Stimulated activated effector memory CD8-positive, alpha-beta T cell treated with anti-CD3 and anti-CD28 coated beads, Interleukin-12 subunit alpha, Interleukin-12 subunit beta, amount 100 ng/mL, for 72 hours (primary cell): ENCODE results near the gene CCR7.
"Not testable (repeated sequence)": the region's sequence is repeated elsewhere in the genome, so short reads cannot be mapped to it uniquely, and the experiment has no call there.

Experiments
- ATAC-seq: fragments of 150-1000 bp; cut with Tn5 transposase; 2 replicates; pipeline ENCODE4 v1.10.0; 2021
- DNase-seq, 2 donors: peaks; one replicate each; pipeline ENCODE4 v3.0.0; 2021 to 2022; ENCODE audit warnings: low spot score in 2 of 2
- H3K27ac Mint-ChIP-seq: one replicate; pipeline ENCODE4 v1.8.0; 2022; ENCODE audit warnings: mild to moderate bottlenecking, mixed read lengths
- H3K36me3 Mint-ChIP-seq: one replicate; pipeline ENCODE4 v1.8.0; 2022; ENCODE audit warnings: mild to moderate bottlenecking, mixed read lengths
- H3K4me1 Mint-ChIP-seq: one replicate; pipeline ENCODE4 v1.8.0; 2022; ENCODE audit warnings: mixed read lengths
- H3K4me3 Mint-ChIP-seq: one replicate; pipeline ENCODE4 v1.8.0; 2022; ENCODE audit warnings: mild to moderate bottlenecking, mixed read lengths
- H3K9me3 Mint-ChIP-seq: one replicate; pipeline ENCODE4 v1.8.0; 2022; ENCODE audit warnings: mixed read lengths

CCR7 gene

GRCh38 chr17:40551091-40551878 lies 14.0 kb downstream of the CCR7 start:
- no peak overlapping the region for H3K4me3 Mint-ChIP-seq
- H3K36me3 Mint-ChIP-seq: peaks cover 90% of the 10 kb centered on the region
- H3K27ac Mint-ChIP-seq: peak overlapping the region; percentile 77
- ATAC-seq (no peak), DNase-seq (peak in 1 of 2 donors; percentile 1)
- peaks cover 90% of the 10 kb centered on the region for H3K4me1 Mint-ChIP-seq
- H3K9me3 Mint-ChIP-seq: no peaks in the 10 kb centered on the region

DNA sequence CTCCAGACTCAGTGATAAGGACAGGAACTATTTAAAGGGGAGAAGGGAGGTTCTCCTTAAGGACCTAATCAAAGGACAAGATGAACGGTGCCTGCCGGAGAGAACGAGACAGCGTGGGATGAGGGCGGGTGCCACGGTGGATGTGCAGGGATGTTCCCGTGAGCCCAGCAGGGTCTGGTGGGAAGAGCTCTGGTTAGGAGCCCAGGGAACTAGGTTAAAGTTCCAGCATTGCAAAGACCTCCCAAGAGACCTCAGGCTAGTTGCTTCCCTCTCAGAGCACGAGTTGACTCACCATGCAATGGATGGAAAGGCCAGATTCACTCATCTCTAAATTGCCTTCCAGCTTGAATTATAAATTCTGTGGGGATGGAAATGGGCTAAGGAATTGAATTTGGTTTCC lies 14.7 kb downstream of the CCR7 start:
- Mint-ChIP-seq H3K4me1 (peaks cover 95% of the 10 kb centered on the region), H3K9me3 (no peaks in the 10 kb centered on the region), H3K36me3 (peaks cover 88% of the 10 kb centered on the region), H3K4me3 (no peak overlapping the region), H3K27ac (peak overlapping the region; percentile 77)
- ATAC-seq (no peak), DNase-seq (peak in 1 of 2 donors; percentile 48)

GRCh38 chr17:40548982-40549685 lies 16.1 kb downstream of the CCR7 start:
- Mint-ChIP-seq H3K9me3 (no peaks in the 10 kb centered on the region), H3K27ac (peak overlapping the region; percentile 77)
- DNase-seq: peak in 1 of 2 donors; percentile 4

DNA sequence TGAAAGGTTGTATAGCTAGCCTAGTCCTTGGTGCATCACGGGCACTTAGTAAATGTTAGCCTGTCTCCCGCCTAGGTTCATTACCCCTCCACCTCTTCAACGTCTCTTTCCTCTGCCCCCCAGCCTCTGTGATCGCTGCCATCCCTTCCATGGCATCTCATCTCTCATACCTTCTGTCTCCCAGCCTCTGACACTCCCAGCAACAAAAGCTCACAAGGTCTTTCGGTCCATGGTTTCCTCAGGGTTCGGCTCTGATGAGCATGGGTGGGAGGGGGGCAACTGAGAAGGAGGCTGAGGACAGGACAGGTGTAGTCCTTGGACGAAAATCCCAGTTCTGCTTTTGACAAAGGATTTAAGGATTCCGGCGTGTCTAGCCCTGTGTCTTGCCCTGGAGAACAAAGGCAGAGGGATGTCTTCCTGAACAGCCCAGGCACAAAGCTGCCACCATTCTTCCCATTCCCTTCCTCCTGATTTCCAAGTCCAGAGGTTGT lies 16.7 kb downstream of the CCR7 start:
- H3K4me3 Mint-ChIP-seq: no peak overlapping the region
- peak overlapping the region; percentile 77 for H3K27ac Mint-ChIP-seq
- peak in 1 of 2 donors; percentile 1 for DNase-seq
- no peaks in the 10 kb centered on the region for H3K9me3 Mint-ChIP-seq
- peaks cover 81% of the 10 kb centered on the region for H3K4me1 Mint-ChIP-seq
- H3K36me3 Mint-ChIP-seq: peaks cover 70% of the 10 kb centered on the region
- no peak for ATAC-seq

More at GRCh38 chr17:40548982-40549685, 16.1 kb downstream of the CCR7 start:
- ATAC-seq: peak; percentile 17
- Mint-ChIP-seq H3K4me3 (no peak overlapping the region), H3K36me3 (peaks cover 76% of the 10 kb centered on the region), H3K4me1 (peaks cover 85% of the 10 kb centered on the region)

GRCh38 chr17:40547785-40548478 lies 17.3 kb downstream of the CCR7 start:
- H3K4me3 Mint-ChIP-seq: peak overlapping the region; percentile 28
- no peaks in the 10 kb centered on the region for H3K9me3 Mint-ChIP-seq
- ATAC-seq: no peak
- no peak for DNase-seq
- H3K36me3 Mint-ChIP-seq: peaks cover 70% of the 10 kb centered on the region
- H3K27ac Mint-ChIP-seq: peak overlapping the region; percentile 77
- peaks cover 84% of the 10 kb centered on the region for H3K4me1 Mint-ChIP-seq

DNA sequence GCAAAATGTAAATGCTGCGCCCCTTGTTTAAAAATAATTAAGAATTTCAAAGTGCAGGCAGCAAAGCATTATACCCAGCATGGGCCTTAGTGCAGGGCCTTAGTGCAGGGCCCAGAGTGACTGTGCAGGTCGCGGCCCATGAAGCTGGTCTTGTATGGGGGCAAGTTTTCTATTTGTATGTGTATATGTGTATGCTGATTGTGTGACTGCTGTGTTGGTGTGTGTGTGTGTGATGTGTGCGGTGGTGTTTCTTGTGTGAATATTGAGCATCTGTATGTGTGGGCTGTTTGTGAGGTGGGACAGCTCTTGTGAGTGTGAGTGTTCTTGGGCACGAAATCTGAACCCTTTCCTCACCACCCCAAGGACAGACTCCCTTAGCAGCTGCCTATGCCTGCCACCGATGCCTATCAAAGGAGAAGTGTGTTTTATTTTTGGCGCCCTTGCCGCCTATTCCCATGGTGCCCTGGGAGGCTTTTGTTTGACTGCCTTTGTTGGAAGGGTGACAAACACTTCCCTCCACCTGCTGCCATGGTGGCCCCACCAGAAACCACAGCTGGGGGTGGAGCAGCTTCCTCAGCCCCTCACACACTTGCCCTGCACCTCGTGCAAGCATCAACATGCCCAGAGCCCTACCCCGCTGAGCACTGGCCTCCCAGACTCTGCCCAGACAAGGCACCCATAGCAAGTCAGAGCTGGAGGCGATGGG lies 18.0 kb downstream of the CCR7 start:
- peaks cover 69% of the 10 kb centered on the region for H3K36me3 Mint-ChIP-seq
- no peaks in the 10 kb centered on the region for H3K9me3 Mint-ChIP-seq
- peak overlapping the region; percentile 77 for H3K27ac Mint-ChIP-seq
- no peak for DNase-seq
- H3K4me1 Mint-ChIP-seq: peaks cover 84% of the 10 kb centered on the region
- peak overlapping the region; percentile 28 for H3K4me3 Mint-ChIP-seq
- peak; percentile 71 for ATAC-seq

- DNase-seq, H3K4me3 Mint-ChIP-seq, ATAC-seq, H3K27ac Mint-ChIP-seq, H3K9me3 Mint-ChIP-seq: not testable (repeated sequence)
- peaks cover 84% of the 10 kb centered on the region for H3K4me1 Mint-ChIP-seq
- H3K36me3 Mint-ChIP-seq: peaks cover 69% of the 10 kb centered on the region
These were observed 18.8 kb downstream of the CCR7 start for GRCh38 chr17:40546497-40546896.

- peaks cover 66% of the 10 kb centered on the region for H3K36me3 Mint-ChIP-seq
- DNase-seq: no peak
- no peak overlapping the region for H3K4me3 Mint-ChIP-seq
- no peaks in the 10 kb centered on the region for H3K9me3 Mint-ChIP-seq
- H3K27ac Mint-ChIP-seq: peak overlapping the region; percentile 8
- peaks cover 84% of the 10 kb centered on the region for H3K4me1 Mint-ChIP-seq
- ATAC-seq: no peak
These were observed 19.6 kb downstream of the CCR7 start for GRCh38 chr17:40545660-40546059.

DNA sequence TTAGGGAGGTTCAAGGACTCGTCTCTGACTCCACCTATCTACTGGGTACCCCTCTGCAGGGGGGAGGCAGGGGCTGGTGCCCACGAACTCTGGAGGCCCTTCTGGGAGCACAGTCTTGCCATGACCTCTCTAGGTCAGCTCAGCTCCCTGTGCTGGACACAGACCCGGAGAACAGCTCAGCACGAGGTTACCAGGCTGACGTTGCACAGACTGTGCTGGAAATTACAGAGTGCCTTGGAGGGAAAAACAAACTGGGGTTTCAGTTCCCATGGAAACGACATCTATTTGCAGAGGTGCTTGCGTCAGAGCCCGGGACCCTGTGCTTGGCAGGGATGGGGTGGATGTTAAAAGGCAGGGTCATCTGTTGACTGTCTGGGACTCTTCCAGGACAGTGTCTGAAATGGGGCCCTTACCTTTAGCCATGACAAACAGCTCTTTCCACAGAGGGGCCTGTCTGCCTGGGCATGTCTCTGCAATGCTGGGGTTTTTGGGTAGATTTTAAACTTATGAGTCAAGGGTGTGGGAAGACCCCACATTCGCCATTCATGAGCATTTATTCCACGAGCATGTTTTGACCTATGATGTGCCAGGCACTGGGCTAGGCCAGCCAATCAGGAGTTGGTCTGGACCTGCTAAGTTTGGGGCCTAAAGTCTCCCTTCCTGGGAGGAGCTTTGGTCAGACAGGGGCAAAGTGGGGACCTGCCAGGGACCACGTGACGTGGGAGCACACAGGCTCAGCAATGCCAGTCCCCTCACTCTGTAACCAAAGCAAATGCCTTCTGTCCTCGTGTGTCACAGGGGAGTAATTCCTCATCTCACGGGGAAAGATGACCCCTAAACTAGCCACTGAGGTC lies 22.5 kb downstream of the CCR7 start:
- ATAC-seq (peak; percentile 57), DNase-seq (peak in 1 of 2 donors; percentile 74)
- peaks cover 77% of the 10 kb centered on the region for H3K4me1 Mint-ChIP-seq

DNA sequence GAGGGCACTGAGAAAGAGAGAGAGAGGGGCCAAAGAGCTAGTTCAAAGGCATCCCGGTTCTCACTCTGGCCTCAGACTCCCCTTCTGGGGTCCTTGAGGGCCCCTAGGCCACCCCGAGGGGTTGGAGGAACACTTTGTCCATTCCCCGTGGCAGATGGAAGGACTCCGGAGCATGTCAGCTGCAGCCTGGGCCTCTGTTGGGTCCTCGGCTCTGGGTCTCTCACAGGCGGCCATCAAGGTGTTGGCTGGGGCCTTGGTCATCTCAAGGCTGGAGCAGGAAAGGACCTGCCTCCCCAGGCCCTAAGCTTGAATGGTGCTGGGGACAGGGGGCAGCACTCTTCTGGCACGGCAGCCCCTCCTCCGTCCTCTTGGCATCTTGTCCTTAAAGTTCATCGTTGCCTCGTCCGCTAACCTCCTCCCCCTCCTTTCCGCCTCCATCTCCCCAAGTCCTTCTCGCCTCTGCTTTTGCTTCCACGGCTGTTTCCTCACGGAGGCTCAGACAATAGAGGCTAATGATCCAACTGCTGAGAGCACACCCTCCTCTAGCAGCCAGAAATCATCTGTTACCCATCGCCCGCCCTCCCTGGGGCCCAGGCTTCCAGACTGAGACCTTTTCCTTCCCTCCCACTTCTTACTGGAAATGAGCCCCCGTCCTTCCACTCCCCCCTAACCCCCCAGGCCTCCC lies 23.3 kb downstream of the CCR7 start:
- Mint-ChIP-seq H3K36me3 (peaks cover 47% of the 10 kb centered on the region), H3K9me3 (no peaks in the 10 kb centered on the region), H3K27ac (peak overlapping the region; percentile 99), H3K4me3 (peak overlapping the region; percentile 83), H3K4me1 (peaks cover 77% of the 10 kb centered on the region)
- no peak for DNase-seq
- no peak for ATAC-seq

More for the DNA sequence above, 22.5 kb downstream of the CCR7 start:
- peaks cover 47% of the 10 kb centered on the region for H3K36me3 Mint-ChIP-seq
- H3K9me3 Mint-ChIP-seq: no peaks in the 10 kb centered on the region
- H3K27ac Mint-ChIP-seq: peak overlapping the region; percentile 99
- H3K4me3 Mint-ChIP-seq: peak overlapping the region; percentile 83

DNA sequence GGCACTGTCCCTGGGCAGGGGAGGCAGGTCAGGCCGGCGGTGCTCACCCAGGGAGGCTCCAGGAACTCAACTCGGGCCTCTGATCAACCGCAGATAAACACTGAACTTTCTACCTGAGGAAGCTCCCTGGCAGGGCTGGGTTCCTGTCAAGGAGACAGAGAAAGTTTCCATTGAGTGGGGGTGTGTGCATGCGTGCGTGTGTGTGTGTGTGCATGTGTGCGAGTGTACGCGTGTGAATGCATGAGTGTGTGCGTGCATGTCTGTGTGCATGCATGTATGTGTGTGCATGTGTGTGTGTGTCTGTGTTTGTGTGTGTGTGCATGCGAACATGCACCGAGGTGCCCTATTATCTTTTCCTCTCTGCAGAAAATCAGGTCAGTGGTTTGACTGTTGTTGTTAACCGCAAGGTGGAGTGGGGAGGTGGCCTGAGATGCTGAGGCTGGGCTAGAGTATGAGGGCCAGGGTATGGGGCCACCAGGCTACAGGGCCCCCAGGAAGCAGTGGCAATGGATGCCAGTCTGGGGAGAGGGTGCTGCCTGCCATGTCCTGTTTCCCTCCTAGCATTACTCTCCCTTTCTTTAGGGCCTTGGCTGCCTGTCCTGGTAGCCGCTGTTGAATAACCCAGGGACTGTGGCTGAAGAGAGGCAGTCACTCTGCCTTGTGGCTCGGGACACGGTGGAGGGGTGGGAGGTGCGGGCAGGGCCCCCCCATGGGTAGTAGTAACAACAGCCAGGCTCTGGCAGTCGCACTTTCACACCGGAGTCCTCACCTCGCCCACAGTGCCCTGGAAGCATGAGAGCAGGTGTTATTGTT lies 24.0 kb downstream of the CCR7 start:
- Mint-ChIP-seq H3K27ac (peak overlapping the region; percentile 99), H3K4me3 (peak overlapping the region; percentile 83), H3K36me3 (peaks cover 49% of the 10 kb centered on the region), H3K4me1 (peaks cover 77% of the 10 kb centered on the region), H3K9me3 (no peaks in the 10 kb centered on the region)
- DNase-seq (peak; percentile 43 to 76), ATAC-seq (peak; percentile 57)

GRCh38 chr17:40540448-40540847 lies 24.8 kb downstream of the CCR7 start:
- Mint-ChIP-seq H3K36me3 (peaks cover 42% of the 10 kb centered on the region), H3K27ac (peak overlapping the region; percentile 99), H3K9me3 (no peaks in the 10 kb centered on the region), H3K4me3 (peak overlapping the region; percentile 83), H3K4me1 (peaks cover 74% of the 10 kb centered on the region)
- ATAC-seq: peak; percentile 73
- peak; percentile 47 to 73 for DNase-seq
